Sciatic nerve (tissue), 2 donors: ENCODE results near the gene BOLA3. TPM values are rescaled to one million over a fixed set of nuclear protein-coding genes. Genes with fewer than 3 reads are reported as not detected.
"Not testable (repeated sequence)": the region's sequence is repeated elsewhere in the genome, so short reads cannot be mapped to it uniquely, and the experiment has no call there.

Experiments used
- ATAC-seq: fragments of 200-7000 bp; cut with Tn5 transposase; one replicate; pipeline ENCODE4 v1.9.1; 2020; ENCODE audit warnings: mild to moderate bottlenecking, moderate library complexity
- DNase-seq: peaks from one replicate; pipeline ENCODE4 v3.0.0-alpha.2; 2020; ENCODE audit warnings: low spot score
- intact Hi-C: fragments of 100-400 bp; cut with DNase I; formaldehyde crosslinking; loops from one replicate; pipeline ENCODE4 v1.14.2; 2022
- total RNA-seq: library from RNA; stranded (reverse); fragmentation: NEBNext Ultra II Directional; extraction: Animal tissue kit (Norgen Biotek cat#: 25700); gene quantifications from one replicate; pipeline ENCODE4 v1.2.1, GENCODE V29; 2021
- donor health status: DM: no; HTN: no; CAD: no.
- donor health status: DM: no; HTN: no; CAD: no.

The BOLA3 gene, protein sequence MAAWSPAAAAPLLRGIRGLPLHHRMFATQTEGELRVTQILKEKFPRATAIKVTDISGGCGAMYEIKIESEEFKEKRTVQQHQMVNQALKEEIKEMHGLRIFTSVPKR
- 13.0 TPM for total RNA-seq

DNA sequence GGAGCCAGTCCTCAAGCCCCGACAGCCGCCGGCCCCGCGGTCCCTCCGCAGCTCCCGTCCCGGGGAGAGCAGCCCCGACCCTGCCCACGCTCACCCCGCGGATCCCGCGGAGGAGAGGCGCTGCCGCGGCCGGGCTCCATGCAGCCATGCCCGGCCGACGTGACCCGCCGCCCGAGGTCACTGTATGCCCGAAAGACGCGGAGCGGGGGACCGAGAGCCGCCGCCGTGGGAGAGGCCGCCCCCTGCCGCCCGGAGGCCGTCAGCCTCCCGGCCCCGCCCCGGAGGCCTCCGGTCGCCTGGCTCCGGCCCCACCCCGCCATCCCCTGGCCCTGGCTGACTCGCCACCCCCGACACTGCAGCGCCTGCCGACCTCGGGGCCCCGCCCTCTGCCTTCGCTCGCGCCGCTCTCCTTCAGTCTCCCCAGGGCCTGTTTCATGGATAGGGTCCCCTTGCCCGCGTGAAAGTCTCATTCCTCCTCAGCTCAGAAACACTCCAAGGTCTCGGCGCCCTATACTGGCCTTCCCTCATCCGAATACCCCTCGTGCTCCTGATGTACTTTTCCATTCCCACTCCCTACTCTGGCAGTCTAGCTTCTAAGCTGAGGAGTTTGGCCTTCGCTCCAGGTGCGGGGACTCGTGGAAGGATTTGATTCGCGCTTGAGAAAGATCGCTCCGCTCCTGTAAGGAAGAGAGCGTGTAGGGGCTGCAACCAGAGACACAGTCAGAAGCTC lies at the start of gene BOLA3:
Gene BOLA3 (minus strand): TSS at position 186 of the 730 bp plus-strand sequence. CDS start 38 bp downstream, at position 148.
- ATAC-seq = peak; percentile 96
- intact Hi-C loops = no loop called here
- DNase-seq = peak; percentile 87

DNA sequence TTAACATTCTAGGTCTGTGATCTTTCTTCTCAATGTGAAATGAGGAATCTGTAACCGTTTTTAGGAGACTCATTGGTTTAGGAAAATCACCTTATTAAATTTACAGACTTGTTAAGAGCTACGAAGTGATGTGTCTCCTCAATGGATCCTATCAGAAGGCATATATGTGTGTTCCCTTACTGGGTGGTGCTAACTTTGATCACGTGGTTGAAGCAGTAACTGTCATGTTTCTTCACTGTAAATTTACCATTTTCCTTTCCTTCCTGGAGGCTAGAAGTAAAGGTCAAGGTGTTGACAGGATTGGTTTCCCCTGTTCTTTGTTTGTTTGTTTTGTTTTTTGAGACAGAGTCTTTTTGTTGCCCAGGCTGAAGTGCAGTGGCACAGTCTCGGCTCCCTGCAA lies 49.3 kb upstream of the BOLA3 start:
- DNase-seq (no peak), ATAC-seq (no peak)
- intact Hi-C loops = no loop called here

DNA sequence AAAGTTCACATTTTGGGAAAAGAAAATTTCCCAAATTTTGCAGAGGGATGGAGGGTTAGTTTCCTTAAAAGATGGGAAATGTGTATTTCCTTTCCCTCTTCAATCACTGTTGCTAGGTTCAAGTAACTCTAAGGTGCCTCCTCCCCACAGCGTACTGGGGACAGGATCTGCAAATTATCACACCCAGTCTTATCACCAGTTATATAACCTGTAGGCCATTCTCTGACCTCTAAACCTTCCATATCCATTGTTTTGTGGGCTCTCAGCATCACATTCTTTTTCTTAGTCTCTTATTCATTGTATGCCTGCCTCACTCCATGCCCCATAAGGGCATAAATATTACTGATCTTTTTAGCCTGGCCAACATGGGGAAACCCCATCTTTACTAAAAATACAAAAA lies 47.1 kb upstream of the BOLA3 start:
- DNase-seq (no peak), ATAC-seq (no peak)
- intact Hi-C loops = no loop called here

DNA sequence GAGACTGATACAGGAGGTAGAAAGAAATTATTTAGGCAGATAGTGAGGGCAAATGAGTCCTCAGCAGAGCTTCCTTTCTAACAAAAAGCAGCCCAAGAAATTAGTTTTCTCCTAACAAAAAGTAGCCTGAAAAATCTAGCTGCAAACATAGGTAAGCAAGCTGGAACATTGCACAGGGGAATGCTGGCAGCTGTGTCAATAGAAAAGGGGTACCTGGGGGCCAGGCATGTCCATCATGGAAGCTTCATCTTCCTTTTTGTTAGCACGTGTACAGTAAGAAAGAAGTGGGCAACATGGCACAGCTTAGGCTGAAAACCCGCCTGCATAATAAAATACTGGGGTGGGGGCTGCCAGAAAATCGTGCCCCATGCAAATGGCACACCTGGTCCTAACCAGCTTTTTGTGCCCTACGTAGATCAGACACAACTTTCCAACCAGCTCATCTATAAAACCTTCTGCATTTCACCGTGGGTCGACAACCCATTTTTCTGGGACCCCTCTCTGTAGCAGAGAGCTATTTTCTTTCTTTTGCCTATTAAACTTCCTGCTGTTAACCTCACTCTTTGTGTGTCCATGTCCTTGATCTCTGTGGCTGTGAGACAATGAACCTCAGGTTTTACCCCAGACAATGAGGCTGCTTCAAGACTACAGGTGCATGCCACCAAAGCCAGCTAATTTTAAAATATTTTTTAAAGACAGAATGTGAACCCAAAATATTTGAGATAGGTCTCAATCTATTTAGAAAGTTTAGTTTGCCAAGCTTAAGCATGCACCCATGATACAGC lies 44.1 kb upstream of the BOLA3 start:
- no peak for DNase-seq
- no peak for ATAC-seq
- intact Hi-C loops = no loop called here

DNA sequence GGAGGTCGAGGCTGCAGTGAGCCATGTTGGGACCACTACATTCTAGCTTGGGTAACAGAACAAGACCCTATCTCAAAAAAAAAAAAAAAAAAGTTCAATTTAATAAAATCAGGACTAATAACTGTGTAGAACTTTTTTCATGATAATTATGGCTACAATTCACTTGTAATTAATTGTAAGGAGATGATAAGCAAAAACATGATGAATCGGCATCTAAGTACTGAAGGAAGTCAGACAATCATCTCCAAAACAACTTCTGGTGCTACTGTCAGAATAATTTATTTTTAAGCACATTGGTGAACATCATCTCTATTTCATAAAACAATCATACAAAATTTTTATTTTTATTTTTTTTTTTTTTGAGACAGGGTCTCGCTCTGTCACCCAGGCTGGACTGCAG lies 41.0 kb upstream of the BOLA3 start:
- ATAC-seq = no peak
- no peak for DNase-seq
- intact Hi-C loops = no loop called here

DNA sequence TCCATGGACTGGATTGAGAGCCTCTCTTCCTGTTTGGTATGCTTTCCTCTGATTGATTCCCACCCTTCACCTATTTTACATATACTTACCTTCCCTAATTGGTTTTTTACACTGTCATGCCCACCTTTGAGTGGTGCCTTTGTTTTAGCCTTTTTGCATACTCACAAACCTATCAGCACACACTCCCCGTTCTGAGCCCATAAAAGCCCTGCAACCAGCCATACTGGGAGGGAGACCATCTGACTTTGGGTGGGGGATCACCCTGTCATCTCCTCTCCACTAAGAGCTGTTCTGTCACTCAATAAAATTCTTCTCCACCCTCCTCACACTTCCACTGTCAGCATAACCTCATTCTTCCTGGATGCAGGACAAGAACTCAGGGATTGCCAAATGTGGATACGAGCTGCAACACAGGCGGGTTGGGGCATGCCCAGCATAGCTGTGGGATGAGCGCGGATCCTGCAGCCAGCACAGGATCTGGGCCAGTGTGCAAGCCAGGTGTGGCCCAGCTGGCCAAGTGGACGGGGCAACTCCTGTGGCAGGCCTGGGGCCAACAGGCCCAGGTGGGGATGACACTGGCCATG lies 40.4 kb upstream of the BOLA3 start:
- intact Hi-C loops = no loop called here
- DNase-seq = no peak
- no peak for ATAC-seq

DNA sequence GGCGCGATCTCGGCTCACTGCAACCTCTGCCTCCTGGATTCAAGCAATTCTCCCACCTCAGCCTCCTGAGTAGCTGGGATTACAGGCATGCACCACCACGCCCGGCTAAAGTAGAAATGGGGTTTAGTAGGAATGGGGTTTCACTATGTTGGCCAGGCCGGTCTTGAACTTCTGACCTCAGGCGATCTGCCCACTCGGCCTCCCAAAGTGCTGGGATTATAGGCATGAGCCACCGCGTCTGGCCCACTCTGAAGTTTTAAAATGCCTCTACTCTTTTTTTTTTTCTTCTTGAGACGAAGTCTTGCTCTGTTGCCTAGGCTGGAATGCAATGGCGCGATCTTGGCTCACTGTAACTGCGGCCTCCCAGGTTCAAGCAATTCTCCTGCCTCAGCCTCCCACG lies 39.0 kb upstream of the BOLA3 start:
- ATAC-seq, intact Hi-C loops, DNase-seq: not testable (repeated sequence)

DNA sequence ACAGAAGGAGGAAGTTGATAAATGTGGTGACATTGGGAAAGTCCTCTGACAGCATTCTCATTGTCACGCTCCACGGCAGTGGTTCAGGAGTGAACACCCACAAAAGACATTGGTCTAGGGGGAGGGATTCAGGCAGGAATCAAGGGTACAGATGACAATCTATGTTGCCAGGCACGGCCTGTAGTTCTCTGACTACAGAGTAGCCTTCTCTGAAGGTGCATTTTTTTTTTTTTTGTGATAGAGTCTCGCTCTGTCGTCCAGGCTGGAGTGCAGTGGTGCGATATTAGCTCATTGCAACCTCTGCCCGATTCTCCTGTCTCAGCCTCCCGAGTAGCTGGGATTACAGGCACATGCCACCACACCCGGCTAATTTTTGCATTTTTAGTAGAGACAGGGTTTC lies 38.3 kb upstream of the BOLA3 start:
- peak; percentile 81 for ATAC-seq
- intact Hi-C loops = no loop called here
- no peak for DNase-seq

DNA sequence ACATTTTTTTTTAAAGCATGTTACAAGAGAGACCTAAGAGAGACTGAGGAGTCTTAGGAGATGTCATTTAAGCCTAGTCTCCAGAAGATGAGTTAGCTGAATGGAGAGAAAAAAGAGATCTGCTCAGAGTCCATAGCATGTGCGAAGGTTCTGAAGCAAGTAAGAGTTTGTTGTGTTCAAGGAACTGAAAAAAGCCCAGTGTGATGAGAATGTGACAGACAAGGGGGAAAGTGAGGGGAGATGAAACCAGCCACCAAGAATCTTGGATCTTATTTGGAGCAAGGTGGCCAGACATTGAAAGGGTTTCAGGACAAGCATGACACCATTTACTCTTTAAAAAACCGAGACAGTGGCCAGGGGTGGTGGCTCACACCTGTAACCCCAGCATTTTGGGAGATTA lies 36.2 kb upstream of the BOLA3 start:
- ATAC-seq = no peak
- DNase-seq = no peak
- intact Hi-C loops = no loop called here

DNA sequence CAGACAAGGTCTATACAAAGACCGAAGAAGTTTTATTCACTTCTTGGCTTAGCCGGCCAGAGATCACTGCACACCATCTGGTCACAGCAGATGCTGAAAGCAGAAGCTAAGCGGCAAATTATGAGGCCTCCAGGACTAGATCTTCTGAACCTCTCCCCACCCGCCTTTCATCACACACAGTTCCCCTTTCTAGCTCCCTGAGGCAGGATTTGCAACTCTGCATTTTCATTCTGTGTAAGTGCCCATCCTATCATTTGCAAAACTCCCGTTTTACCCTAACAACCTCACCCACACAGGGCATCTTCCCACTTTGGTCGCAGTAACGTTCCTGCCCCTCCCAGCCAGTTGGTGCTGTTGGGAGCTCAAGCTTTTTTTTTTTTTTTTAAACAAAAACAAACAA lies 34.0 kb upstream of the BOLA3 start:
- ATAC-seq (peak; percentile 50), DNase-seq (no peak)
- intact Hi-C loops = no loop called here

DNA sequence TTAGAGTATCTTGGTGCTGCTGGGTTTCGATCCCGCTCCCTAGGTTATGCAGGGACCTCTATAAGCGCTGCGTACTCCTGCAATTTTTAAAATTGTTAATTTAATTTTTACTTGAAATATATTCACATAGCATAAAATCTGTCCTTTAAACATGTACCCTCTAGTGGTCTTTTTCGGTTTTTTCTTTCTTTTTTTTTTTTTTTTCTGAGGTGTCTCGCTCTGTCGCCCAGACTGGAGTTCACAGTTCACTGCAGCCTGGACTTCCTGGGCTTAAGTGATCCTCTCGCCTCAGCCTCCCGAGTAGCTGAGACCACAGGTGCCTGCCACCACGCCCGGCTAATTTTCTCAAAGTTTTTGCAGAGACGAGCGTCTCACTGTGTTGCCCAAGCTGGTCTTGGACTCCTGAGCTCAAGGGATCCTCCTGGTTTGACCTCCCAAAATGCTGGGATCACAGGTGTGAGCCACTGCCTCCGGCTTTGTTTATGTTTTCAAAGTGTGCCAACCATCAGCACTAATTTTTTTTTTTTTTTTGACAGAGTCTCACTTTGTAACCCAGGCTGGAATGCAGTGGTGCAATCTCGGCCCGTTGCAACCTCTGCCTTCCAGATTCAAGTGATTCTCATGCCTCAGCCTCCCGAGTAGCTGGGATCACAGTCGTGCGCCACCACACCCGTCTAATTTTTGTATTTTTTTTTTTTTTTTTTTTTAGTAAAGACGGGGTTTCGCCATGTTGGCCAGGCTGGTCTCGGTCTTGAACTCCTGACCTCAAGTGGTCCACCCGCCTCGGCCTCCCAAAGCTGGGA lies 31.6 kb upstream of the BOLA3 start:
- intact Hi-C loops = no loop called here
- no peak for ATAC-seq
- no peak for DNase-seq

DNA sequence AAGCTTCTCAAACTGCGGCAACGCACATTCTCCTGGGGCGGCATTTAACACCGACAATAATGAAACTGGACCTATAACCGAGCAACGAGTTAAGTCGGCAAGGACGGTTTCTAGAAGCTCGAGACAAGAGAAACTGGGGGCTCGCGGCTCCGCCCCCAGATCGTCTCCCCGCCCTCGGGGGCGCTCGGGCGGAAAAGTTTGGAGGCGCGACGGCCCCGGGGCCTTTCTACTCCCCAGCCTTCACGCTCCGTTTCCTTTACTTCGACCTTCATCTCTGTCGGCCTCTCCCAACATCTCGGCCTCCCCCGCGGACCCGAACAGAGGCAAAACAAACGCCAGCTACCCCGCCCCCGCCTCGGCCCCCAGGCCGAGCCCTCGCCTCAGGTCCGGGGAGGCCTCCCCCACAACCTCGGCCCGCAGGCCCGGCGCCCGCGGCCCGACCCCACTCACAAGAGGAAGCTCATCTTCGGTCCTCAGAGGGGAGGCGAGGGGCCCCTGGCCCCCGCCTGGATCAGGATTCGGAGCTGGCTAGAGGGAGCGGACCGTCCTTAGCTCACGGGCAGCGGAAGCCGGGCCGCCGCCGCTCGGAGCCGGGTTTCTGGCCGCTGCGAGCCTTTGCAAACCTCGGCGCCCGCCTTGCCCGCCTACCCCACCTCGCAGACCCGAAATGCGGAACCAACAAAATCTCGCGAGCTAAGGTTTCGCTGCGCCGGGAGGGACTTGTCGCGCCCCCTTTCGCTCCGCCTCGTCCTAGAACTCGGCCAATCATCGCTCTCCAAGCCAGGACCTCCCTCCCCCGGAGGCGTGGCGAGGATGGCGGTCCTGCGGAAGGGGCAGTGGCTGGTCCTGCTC lies 30.7 kb upstream of the BOLA3 start, which contains the start of gene MOB1A:
Gene MOB1A (minus strand): TSS at position 669 of the 852 bp plus-strand sequence. CDS start 205 bp downstream, at position 464.
- intact Hi-C loops = no loop called here
- peak; percentile 98 for DNase-seq
- peak; percentile 99 for ATAC-seq

DNA sequence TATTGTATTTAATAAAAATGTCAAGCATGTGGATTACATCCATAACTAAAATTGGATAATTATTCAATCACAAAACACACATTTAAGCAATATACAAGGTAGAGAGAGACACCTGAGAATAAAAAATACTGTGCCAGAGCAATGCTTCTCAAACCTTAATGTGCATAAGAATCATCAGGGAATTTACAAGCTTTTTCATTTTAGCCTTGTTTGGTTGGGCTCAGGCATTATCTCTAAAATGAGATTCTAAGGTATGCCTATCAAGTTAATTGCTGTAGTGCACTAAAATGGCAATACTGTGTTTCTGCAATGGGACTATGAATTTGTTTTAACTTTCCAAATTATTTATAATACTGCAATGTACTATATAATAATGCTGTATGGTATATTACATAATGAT lies 30.0 kb upstream of the BOLA3 start:
- intact Hi-C loops = no loop called here
- DNase-seq (no peak), ATAC-seq (no peak)

DNA sequence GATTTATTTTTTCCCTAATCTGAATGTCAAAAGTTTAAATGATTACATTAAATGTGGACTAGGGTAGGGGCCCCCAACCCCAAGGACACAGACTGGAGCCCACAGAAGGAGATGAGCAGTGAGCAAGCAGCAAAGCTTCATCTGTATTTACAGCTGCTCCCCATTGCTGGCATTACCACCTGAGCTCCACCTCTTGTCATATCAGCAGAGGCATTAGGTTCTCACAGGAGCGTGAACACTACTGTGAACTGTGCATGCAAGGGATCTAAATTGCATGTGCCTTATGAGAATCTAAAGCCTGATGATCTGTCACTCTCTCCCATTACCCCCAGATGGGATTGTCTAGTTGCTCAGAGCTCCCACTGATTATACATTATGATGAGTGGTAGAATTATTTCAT lies 27.2 kb upstream of the BOLA3 start:
- intact Hi-C loops = no loop called here
- ATAC-seq = no peak
- DNase-seq = no peak

DNA sequence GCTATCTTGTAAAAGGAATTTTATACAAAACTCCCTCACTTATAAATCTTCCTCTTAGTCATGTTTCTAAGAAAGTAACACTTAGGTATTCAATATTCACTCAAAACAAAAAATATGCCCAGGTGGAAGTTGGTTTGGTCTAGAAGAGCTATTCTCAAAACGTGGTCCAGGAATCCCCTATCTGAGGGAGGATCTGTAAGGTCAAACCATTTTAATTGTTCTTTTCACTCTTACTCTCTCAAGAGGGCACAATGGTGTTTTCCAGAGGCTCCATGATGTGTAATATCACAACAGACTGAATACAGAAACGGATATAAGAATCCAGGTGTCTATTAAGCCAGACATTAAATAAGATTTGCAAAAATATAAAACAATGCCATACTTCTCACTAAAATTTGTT lies 21.0 kb upstream of the BOLA3 start:
- intact Hi-C loops = no loop called here
- DNase-seq (no peak), ATAC-seq (no peak)

DNA sequence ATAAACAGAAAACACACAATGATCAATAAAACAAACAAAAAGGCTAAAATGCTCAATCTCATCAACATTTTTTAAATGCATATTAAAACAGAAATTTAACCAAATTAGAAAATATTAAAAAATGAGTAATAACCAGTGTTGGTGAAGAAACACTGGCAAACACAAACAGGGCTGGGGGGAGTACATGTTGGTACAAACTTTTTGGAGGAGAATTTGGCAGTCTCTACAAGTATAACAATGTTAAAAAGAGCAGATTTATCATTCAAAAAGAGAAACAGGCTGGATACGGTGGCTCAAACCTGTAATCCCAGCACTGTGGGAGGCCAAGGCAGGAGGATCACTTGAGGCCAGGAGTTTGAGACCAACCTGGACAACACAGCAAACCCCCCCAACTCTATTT lies 17.0 kb upstream of the BOLA3 start:
- intact Hi-C loops = no loop called here

DNA sequence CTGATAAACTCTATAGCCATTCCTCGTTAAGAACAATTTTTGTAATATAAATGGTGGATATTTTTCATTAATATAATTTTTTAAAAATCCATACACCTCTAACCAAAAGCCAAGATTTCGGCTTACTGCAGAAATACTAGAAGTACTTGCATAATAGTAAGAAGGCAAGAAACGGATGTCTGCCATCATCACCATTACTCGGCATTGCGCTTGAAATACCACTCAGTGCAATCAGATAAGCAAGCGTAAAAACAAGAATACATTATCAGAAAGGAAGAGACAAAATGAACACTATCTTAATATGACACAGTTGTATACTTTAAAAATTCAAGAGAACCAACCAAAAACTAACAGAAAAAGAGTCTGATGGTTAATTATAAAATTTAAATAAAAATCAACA lies 15.2 kb upstream of the BOLA3 start:
- DNase-seq = no peak
- intact Hi-C loops = no loop called here
- ATAC-seq = no peak

More for the DNA sequence above, 17.0 kb upstream of the BOLA3 start:
- no peak for ATAC-seq
- DNase-seq = no peak

DNA sequence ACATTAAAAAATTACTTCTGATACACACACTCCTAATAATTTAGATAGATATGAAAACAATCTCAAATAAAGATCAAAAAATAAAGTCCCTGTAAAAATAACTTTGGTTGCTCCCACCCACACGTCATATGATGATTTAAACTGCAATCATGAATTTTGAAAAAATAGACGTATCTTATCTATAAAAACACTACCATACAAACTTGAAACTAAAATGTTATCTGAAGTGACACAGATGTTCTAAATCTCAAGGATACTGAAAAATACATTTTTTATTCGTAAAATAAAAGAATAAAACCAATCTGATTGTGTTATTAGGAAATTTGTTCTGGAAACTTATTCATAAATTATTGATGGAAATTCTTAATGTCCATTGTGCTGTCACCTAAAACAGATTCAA lies 8.1 kb upstream of the BOLA3 start:
- ATAC-seq (no peak), DNase-seq (no peak)
- intact Hi-C loops = no loop called here
